Astrocyte of the spinal cord (primary cell): ENCODE results near the gene NR5A2.

Experiments used
- DNase-seq: peaks from one replicate; pipeline ENCODE4 v3.0.0; 2011; ENCODE audit warnings: low read depth, low spot score
- H3K4me3 ChIP-seq: 2 replicates; pipeline ENCODE4 v1.5.1; 2011; ENCODE audit warnings: low read depth, mild to moderate bottlenecking, low read length, moderate library complexity
- CTCF ChIP-seq: IDR thresholded peaks from 2 replicates; pipeline ENCODE4 v1.5.1; 2012; ENCODE audit warnings: low read depth, mild to moderate bottlenecking, low read length, inconsistent platforms
- in situ Hi-C: cut with HindIII; loops from 2 replicates; pipeline ENCODE4 v1.10.0; 2017; ENCODE audit warnings: low sequenced_read_pairs

Gene NR5A2

GRCh38 chr1:200213392-200213791 is 185.9 kb downstream of the NR5A2 start:
- TF ChIP-seq CTCF = no peak
- in situ Hi-C loops = no loop called here
- no peak for DNase-seq
- H3K4me3 ChIP-seq = no peak overlapping the region

GRCh38 chr1:200213921-200214320 is 186.4 kb downstream of the NR5A2 start:
- in situ Hi-C loops = no loop called here
- H3K4me3 ChIP-seq = no peak overlapping the region

GRCh38 chr1:200215350-200215749 is 187.8 kb downstream of the NR5A2 start:
- H3K4me3 ChIP-seq = no peak overlapping the region
- in situ Hi-C loops = no loop called here
- no peak for DNase-seq
- no peak for TF ChIP-seq CTCF

More at GRCh38 chr1:200213921-200214320, 186.4 kb downstream of the NR5A2 start:
- DNase-seq = no peak
- no peak for TF ChIP-seq CTCF

- in situ Hi-C loops = no loop called here
- no peak for DNase-seq
- no peak for TF ChIP-seq CTCF
- H3K4me3 ChIP-seq = no peak overlapping the region
Observed at GRCh38 chr1:200217703-200218102, 190.2 kb downstream of the NR5A2 start.

GRCh38 chr1:200221614-200222282 is 194.2 kb downstream of the NR5A2 start:
- DNase-seq = no peak
- in situ Hi-C loops = no loop called here
- TF ChIP-seq CTCF = no peak

GRCh38 chr1:200223207-200223606 is 195.7 kb downstream of the NR5A2 start:
- H3K4me3 ChIP-seq = no peak overlapping the region
- no peak for TF ChIP-seq CTCF
- no peak for DNase-seq
- in situ Hi-C loops = no loop called here

More at GRCh38 chr1:200221614-200222282, 194.2 kb downstream of the NR5A2 start:
- no peak overlapping the region for H3K4me3 ChIP-seq

GRCh38 chr1:200223613-200224012 is 196.1 kb downstream of the NR5A2 start:
- no peak for TF ChIP-seq CTCF
- DNase-seq = no peak
- H3K4me3 ChIP-seq = no peak overlapping the region
- in situ Hi-C loops = no loop called here
